LoVo (cell line): Measurements from ENCODE around the gene BFSP1.
A peak's percentile ranks its signal among the peaks of the same experiment; 100 is the strongest.

Experiments used
- DNase-seq: peaks from one replicate; pipeline ENCODE4 v3.0.0-alpha.2; 2016; ENCODE audit warnings: low spot score

The BFSP1 gene

GRCh38 chr20:17530716-17531664 lies at the start of gene BFSP1:
Gene BFSP1, minus strand, starts transcription at chr20:17531379. Its CDS starts 50 bp downstream, at chr20:17531329.
- DNase-seq: peak; percentile 55

- DNase-seq: no peak
These were observed 49.7 kb upstream of the BFSP1 start for GRCh38 chr20:17580895-17581294.

- DNase-seq: no peak
These were observed 48.3 kb upstream of the BFSP1 start for GRCh38 chr20:17579369-17580039.

GRCh38 chr20:17576215-17576614 lies 45.0 kb upstream of the BFSP1 start:
- no peak for DNase-seq

GRCh38 chr20:17573463-17573862 lies 42.3 kb upstream of the BFSP1 start:
- DNase-seq: no peak

GRCh38 chr20:17572034-17572638 lies 41.0 kb upstream of the BFSP1 start:
- DNase-seq: no peak

GRCh38 chr20:17571153-17571527 lies 40.0 kb upstream of the BFSP1 start:
- DNase-seq: no peak

GRCh38 chr20:17570347-17571152 lies 39.4 kb upstream of the BFSP1 start:
- DNase-seq: peak; percentile 39

- DNase-seq: peak; percentile 93
These were observed 38.6 kb upstream of the BFSP1 start, which contains the start of gene DSTN for GRCh38 chr20:17569616-17570346. Gene DSTN, plus strand, starts transcription at chr20:17570075. Its CDS starts 134 bp downstream, at chr20:17570209.

- DNase-seq: peak; percentile 93
These were observed 37.9 kb upstream of the BFSP1 start for GRCh38 chr20:17568972-17569521.

GRCh38 chr20:17568045-17568788 lies 37.0 kb upstream of the BFSP1 start:
- no peak for DNase-seq

GRCh38 chr20:17566345-17566744 lies 35.2 kb upstream of the BFSP1 start:
- DNase-seq: no peak

- no peak for DNase-seq
These were observed 34.1 kb upstream of the BFSP1 start for GRCh38 chr20:17565169-17565845.

GRCh38 chr20:17562804-17563305 lies 31.7 kb upstream of the BFSP1 start:
- no peak for DNase-seq

- no peak for DNase-seq
These were observed 29.3 kb upstream of the BFSP1 start for GRCh38 chr20:17560344-17561074.

- no peak for DNase-seq
These were observed 28.2 kb upstream of the BFSP1 start for GRCh38 chr20:17559338-17559737.

- no peak for DNase-seq
These were observed 27.7 kb upstream of the BFSP1 start for GRCh38 chr20:17558941-17559304.

- peak; percentile 72 for DNase-seq
These were observed 27.2 kb upstream of the BFSP1 start for GRCh38 chr20:17558154-17558940.
